GM12872 (cell line): Measurements from ENCODE around the gene C1orf159.

Experiments
- TF ChIP-seq, protein P1 (sequence below): IDR thresholded peaks from 3 replicates; pipeline ENCODE4 v1.5.1; 2011; ENCODE audit warnings: low read depth, mild to moderate bottlenecking, low read length, moderate library complexity; ENCODE audit not compliant: insufficient read depth

C1orf159 gene

DNA sequence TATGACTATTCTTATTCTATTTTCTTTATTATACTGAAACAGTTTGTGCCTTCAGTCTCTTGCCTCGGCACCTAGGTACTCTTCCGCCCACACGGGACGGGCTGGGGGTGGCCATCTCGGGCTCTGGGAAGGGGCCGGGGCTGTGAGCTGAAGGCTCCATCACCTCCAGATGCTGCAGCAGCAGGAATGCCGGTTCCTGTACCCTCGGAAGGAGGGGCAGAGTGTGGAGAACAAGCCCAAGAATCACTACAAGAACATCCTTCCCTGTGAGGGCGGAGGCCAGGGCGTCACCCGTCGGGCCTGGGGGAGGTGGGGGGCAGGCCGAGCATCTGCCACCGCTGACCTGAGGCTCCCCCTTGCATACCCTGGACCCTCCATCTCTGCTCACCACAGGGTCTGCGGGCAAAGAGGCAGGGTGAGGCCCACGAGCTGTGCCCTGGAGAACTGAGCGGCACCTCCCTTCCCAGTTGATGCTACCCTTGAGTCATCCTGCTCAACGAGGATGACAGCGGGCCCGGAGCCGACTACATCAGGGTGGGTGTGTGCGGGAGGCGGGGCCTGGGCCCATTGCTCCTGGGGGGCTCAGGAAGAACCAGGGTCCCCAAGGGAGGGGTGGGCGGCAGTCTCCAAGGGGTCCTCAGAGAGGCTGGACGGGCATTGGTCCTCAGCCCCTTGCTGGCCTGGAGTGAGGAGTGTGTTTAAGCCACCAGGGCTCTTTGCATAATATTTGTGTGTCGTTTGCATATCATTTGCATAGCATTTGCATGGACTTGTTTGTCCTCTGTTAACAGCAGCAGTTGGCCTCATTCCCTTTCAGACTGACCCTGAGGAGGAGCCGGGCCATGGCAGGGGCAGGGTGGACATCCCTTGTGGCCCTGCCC lies 49.2 kb downstream of the C1orf159 start:
- TF ChIP-seq, protein P1, sequence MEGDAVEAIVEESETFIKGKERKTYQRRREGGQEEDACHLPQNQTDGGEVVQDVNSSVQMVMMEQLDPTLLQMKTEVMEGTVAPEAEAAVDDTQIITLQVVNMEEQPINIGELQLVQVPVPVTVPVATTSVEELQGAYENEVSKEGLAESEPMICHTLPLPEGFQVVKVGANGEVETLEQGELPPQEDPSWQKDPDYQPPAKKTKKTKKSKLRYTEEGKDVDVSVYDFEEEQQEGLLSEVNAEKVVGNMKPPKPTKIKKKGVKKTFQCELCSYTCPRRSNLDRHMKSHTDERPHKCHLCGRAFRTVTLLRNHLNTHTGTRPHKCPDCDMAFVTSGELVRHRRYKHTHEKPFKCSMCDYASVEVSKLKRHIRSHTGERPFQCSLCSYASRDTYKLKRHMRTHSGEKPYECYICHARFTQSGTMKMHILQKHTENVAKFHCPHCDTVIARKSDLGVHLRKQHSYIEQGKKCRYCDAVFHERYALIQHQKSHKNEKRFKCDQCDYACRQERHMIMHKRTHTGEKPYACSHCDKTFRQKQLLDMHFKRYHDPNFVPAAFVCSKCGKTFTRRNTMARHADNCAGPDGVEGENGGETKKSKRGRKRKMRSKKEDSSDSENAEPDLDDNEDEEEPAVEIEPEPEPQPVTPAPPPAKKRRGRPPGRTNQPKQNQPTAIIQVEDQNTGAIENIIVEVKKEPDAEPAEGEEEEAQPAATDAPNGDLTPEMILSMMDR: no peak

DNA sequence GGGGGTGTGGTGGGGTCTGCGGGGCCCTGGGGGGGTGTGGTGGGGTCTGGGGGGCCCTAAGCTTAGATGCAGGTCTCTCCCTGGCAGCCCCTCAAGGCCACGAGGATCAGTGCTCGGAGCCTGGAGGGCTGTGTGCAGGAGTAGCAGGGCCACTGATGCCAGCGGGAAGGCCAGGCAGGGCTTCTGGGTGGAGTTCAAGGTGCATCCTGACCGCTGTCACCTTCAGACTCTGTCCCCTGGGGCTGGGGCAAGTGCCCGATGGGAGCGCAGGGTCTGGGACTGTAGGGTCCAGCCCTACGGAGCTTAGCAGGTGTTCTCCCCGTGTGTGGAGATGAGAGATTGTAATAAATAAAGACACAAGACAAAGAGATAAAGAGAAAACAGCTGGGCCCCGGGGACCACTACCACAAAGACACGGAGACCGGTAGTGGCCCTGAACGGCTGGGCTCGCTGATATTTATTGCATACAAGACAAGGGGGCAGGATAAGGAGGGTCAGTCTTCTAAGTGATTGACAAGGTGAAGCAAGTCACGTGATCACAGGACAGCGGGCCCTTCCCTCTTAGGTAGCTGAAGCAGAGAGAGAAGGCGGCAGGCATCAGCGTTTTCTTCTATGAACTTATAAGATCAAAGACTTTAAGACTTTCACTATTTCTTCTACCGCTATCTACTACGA lies 50.5 kb downstream of the C1orf159 start:
- TF ChIP-seq, protein P1: no peak

DNA sequence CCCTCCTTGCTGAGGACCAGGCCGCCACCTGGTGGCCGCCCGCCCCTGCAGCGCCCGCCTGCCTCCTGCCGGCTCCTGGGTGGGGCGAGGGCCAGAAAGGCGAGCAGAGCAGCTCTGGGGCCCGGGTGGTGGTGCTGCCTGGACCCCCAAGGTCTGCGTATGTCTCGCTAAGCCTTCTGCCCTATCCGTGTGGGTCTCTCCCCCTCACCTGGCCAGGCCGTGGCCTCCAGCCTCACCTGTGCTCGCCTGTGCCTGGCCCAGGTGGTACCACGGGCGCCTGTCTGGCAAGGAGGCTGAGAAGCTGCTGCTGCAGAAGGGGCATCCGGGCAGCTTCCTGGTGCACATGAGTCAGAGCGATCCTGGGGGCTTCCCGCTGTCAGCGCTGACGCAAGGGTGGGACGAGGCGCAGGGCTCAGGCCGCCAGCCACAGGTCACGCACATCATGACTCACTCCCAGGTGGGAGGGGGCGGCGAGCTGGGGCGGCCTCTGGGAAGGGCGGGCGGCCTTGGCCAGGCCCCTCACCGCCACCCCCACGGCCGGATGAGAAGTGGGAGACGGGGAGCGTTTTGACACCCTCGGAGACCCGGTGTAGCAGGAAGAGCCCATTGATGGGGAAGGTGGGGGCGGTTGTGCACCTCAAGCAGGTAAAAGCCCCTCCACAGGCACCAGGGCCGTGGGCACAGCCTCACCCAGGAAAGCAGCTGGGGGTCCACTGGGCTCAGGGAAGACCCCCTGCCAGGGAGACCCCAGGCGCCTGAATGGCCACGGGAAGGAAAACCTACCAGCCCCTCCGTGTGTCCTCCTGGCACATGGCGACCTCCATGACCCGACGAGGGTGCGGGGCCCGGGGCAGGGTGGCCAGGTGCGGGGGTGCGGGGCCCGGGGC lies 51.7 kb downstream of the C1orf159 start:
- TF ChIP-seq, protein P1: peak; percentile 85

DNA sequence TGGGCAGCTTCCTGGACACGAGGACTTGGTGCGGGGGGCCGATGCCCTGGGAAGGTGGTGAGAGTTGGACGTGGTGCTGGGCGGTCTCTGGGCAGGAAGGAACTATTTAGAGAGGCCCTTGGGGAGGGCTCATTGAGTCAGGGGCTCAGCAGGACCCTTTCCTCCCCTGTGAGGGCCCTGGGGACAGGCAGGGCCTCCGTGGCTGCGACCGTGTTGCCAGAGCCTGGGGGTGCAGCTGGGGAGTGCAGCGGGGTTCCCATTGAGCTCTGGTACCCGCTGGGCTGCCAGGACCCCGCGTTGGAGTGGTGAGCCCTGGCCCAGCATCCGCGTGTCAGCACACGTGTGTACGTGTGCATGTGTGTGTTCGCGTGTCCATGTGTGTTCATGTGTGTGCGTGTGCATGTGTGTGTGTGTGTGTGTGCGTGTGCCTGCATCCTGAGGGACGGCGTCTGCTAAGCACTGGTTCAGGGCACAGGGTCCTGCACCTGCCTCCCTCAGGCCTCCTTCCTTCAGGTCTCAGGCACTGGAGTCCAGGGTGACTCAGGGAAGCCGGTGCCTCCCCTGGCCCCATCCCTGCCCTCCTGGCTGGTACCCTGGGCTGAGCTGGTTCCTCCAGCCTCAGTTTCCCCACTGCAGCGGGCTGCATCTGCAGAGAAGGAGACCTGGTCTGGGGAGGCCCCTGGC lies 52.5 kb downstream of the C1orf159 start:
- TF ChIP-seq, protein P1: no peak

DNA sequence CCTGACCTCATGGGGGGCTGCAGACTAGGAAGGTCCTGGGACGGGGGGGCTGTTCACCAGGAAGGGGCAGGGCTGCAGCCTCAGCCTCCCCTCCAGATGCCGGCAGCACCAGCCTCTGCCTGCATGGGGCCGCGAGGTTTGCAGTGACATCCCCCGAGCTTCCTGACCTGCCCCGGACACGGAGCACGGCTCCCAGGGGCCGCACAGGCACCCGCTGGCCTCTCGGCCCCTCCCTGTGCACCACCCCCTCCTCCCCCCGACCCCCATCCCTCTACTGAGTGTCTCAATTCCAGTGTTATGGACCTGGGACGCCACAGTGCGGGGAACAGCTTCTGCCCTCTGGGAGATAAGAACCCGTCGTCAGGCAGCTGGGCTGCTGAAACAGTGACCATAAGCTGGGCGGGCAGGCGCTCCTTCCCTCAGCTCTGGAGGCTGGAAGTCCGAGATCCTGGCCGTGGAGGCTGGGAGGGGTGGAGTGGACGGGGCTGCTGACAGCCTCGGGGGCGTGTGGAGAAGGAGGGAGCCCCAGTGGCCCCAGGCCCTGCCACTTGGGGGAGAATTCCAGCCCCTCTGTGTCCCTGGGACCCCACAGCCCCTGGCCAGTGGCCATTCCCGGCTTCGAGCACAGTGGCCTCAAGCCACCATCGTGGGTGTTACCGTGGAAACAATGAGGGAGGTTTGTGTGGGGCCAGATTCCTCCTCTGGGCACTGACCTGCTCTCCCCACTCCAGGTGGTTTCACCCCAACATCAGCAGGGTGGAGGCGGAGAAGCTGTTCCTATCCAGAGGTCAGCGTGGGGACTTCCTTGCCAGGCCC lies 53.3 kb downstream of the C1orf159 start:
- TF ChIP-seq, protein P1: no peak

DNA sequence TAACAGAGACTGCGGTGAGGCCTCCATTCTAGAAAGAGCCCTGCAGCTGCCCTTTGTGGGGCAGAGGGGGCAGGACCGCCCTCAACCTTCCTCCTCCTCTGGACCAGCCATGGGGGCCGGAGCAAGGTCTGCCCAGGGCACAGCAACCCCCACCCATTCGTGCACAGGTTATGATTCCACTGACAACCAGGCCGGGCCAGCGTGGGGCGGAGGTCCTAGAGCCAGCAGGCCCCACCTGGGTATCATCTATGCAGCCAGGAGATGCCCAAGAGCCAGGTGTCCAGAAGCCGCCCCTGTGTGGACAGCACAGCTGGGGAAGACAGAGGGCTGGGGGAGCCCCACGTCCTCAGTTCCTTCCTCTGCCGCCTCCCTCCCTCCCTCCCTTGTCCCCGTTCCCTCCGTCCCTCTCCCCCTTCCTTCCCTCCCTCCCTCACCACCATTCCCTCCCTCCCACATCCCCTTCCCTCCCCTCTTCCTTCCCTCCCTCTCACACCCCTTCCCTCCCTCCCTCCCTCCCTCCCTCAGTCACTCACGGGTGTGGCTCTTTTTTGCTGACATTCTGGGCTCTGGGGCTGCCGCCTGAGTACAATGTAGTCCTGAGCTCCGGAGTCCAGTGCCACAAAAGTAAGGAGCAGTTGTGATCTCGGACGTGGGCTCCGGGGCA lies 54.1 kb downstream of the C1orf159 start:
- TF ChIP-seq, protein P1: no peak
